Large intestine (tissue), 3 donors: Measurements from ENCODE around the gene BRD1. TPM values are rescaled to one million over a fixed set of nuclear protein-coding genes. Genes with fewer than 3 reads are reported as not detected.

Source experiments
- DNase-seq, 2 donors: peaks; one replicate each; pipeline versions ENCODE4 v3.0.0 to v3.0.0-alpha.2; 2013
- H3K27ac ChIP-seq: one replicate; pipeline ENCODE4 v1.5.1; 2013; ENCODE audit warnings: low read length
- H3K27me3 ChIP-seq: 2 replicates; pipeline ENCODE4 v1.6.1; 2013; ENCODE audit warnings: low read length; ENCODE audit not compliant: control insufficient read depth, insufficient read depth
- H3K36me3 ChIP-seq: 2 replicates; pipeline ENCODE4 v1.6.1; 2013; ENCODE audit warnings: low read length; ENCODE audit not compliant: control insufficient read depth, insufficient read depth
- H3K4me1 ChIP-seq: one replicate; pipeline ENCODE4 v1.6.1; 2013; ENCODE audit warnings: low read length; ENCODE audit not compliant: control insufficient read depth, insufficient read depth
- H3K4me3 ChIP-seq: one replicate; pipeline ENCODE4 v1.5.1; 2013; ENCODE audit warnings: low read length
- H3K9me3 ChIP-seq: one replicate; pipeline ENCODE4 v1.6.1; 2013; ENCODE audit warnings: mild to moderate bottlenecking, low read depth, low read length, moderate library complexity; ENCODE audit not compliant: control insufficient read depth
- WGBS: methylation state at CpG from one replicate; pipeline ENCODE4 v1.1.5; 2013; ENCODE audit warnings: low lambda C conversion rate; ENCODE audit not compliant: insufficient coverage; 5-methylcytosine and 5-hydroxymethylcytosine counted together
- polyA plus RNA-seq: library from polyadenylated mRNA; unstranded; fragments of 120-200 nt; gene quantifications from one replicate; pipeline ENCODE4 v1.2.1, GENCODE V29; 2013

BRD1 gene
- polyA plus RNA-seq, 1 donor = 36.8 TPM

- WGBS = no CpG with 5 or more reads among the region's 18 CpGs
- Histone ChIP-seq H3K27me3 (no peaks in the 10 kb centered on the region), H3K4me3 (no peak overlapping the region), H3K27ac (no peak overlapping the region), H3K9me3 (no peaks in the 10 kb centered on the region), H3K36me3 (peaks cover 84% of the 10 kb centered on the region), H3K4me1 (no peaks in the 10 kb centered on the region)
- DNase-seq = no peak
Measured at GRCh38 chr22:49799431-49800075, 28.1 kb downstream of the BRD1 start.

- no CpG with 5 or more reads among the region's 37 CpGs for WGBS
- DNase-seq = no peak
- Histone ChIP-seq H3K36me3 (peaks cover 88% of the 10 kb centered on the region), H3K4me3 (no peak overlapping the region), H3K4me1 (no peaks in the 10 kb centered on the region), H3K27me3 (no peaks in the 10 kb centered on the region), H3K27ac (no peak overlapping the region), H3K9me3 (no peaks in the 10 kb centered on the region)
Measured at GRCh38 chr22:49798486-49799151, 29.1 kb downstream of the BRD1 start.

GRCh38 chr22:49797706-49798105 is 30.0 kb downstream of the BRD1 start:
- H3K27me3 ChIP-seq = no peaks in the 10 kb centered on the region
- H3K9me3 ChIP-seq = no peaks in the 10 kb centered on the region
- no peak overlapping the region for H3K4me3 ChIP-seq
- H3K36me3 ChIP-seq = peaks cover 88% of the 10 kb centered on the region
- DNase-seq = no peak
- WGBS = no CpG with 5 or more reads among the region's 22 CpGs
- no peak overlapping the region for H3K27ac ChIP-seq
- no peaks in the 10 kb centered on the region for H3K4me1 ChIP-seq

- WGBS = no CpG with 5 or more reads among the region's 25 CpGs
- Histone ChIP-seq H3K36me3 (peaks cover 94% of the 10 kb centered on the region), H3K27ac (no peak overlapping the region), H3K4me3 (no peak overlapping the region), H3K27me3 (no peaks in the 10 kb centered on the region), H3K9me3 (no peaks in the 10 kb centered on the region), H3K4me1 (no peaks in the 10 kb centered on the region)
- no peak for DNase-seq
Measured at GRCh38 chr22:49796596-49797270, 30.9 kb downstream of the BRD1 start.

- no peak for DNase-seq
- Histone ChIP-seq H3K9me3 (no peaks in the 10 kb centered on the region), H3K27me3 (no peaks in the 10 kb centered on the region), H3K4me3 (no peak overlapping the region), H3K4me1 (no peaks in the 10 kb centered on the region), H3K36me3 (peaks cover 95% of the 10 kb centered on the region), H3K27ac (no peak overlapping the region)
- no CpG with 5 or more reads among the region's 11 CpGs for WGBS
Measured at GRCh38 chr22:49795521-49795920, 32.2 kb downstream of the BRD1 start.

- no peaks in the 10 kb centered on the region for H3K9me3 ChIP-seq
- peaks cover 94% of the 10 kb centered on the region for H3K36me3 ChIP-seq
- H3K4me3 ChIP-seq = no peak overlapping the region
- WGBS = no CpG with 5 or more reads among the region's 23 CpGs
- no peaks in the 10 kb centered on the region for H3K27me3 ChIP-seq
- no peaks in the 10 kb centered on the region for H3K4me1 ChIP-seq
- DNase-seq = no peak
- H3K27ac ChIP-seq = no peak overlapping the region
Measured at GRCh38 chr22:49793871-49794270, 33.8 kb downstream of the BRD1 start.

GRCh38 chr22:49793296-49793695 is 34.4 kb downstream of the BRD1 start:
- Histone ChIP-seq H3K4me1 (no peaks in the 10 kb centered on the region), H3K4me3 (no peak overlapping the region), H3K36me3 (peaks cover 91% of the 10 kb centered on the region), H3K27ac (no peak overlapping the region), H3K27me3 (no peaks in the 10 kb centered on the region), H3K9me3 (no peaks in the 10 kb centered on the region)
- DNase-seq = no peak
- 100% methylated on average over 2 of the region's 10 CpGs for WGBS

GRCh38 chr22:49792107-49792506 is 35.6 kb downstream of the BRD1 start:
- H3K36me3 ChIP-seq = peaks cover 90% of the 10 kb centered on the region
- WGBS = no CpG with 5 or more reads among the region's 10 CpGs

GRCh38 chr22:49791682-49792081 is 36.0 kb downstream of the BRD1 start:
- H3K9me3 ChIP-seq = no peaks in the 10 kb centered on the region
- H3K36me3 ChIP-seq = peaks cover 90% of the 10 kb centered on the region
- no peak overlapping the region for H3K4me3 ChIP-seq
- H3K4me1 ChIP-seq = no peaks in the 10 kb centered on the region
- 100% methylated on average over 1 of the region's 10 CpGs for WGBS
- DNase-seq = no peak
- H3K27me3 ChIP-seq = no peaks in the 10 kb centered on the region
- H3K27ac ChIP-seq = no peak overlapping the region

More at GRCh38 chr22:49792107-49792506, 35.6 kb downstream of the BRD1 start:
- H3K9me3 ChIP-seq = no peaks in the 10 kb centered on the region
- no peak overlapping the region for H3K27ac ChIP-seq
- no peaks in the 10 kb centered on the region for H3K27me3 ChIP-seq
- no peak for DNase-seq
- H3K4me3 ChIP-seq = no peak overlapping the region
- H3K4me1 ChIP-seq = no peaks in the 10 kb centered on the region

GRCh38 chr22:49790912-49791311 is 36.8 kb downstream of the BRD1 start:
- H3K27me3 ChIP-seq = no peaks in the 10 kb centered on the region
- no peak overlapping the region for H3K27ac ChIP-seq
- peaks cover 92% of the 10 kb centered on the region for H3K36me3 ChIP-seq
- no peaks in the 10 kb centered on the region for H3K9me3 ChIP-seq
- no peak for DNase-seq
- no peak overlapping the region for H3K4me3 ChIP-seq
- H3K4me1 ChIP-seq = no peaks in the 10 kb centered on the region
- no CpG with 5 or more reads among the region's 16 CpGs for WGBS
